Activated T-cell treated with anti-CD3 and anti-CD28 coated beads for 4 hours (primary cell): Measurements from ENCODE around the gene HOXB6.

Experiments used
- DNase-seq: peaks from one replicate; pipeline ENCODE4 v3.0.0-alpha.2; 2020

Gene HOXB6

GRCh38 chr17:48551596-48552465 is 53.0 kb downstream of the HOXB6 start:
- DNase-seq, result no peak

- no peak for DNase-seq
These were observed 53.6 kb downstream of the HOXB6 start for GRCh38 chr17:48551214-48551555.

GRCh38 chr17:48550502-48551213 is 54.1 kb downstream of the HOXB6 start:
- no peak for DNase-seq

- no peak for DNase-seq
These were observed 54.8 kb downstream of the HOXB6 start for GRCh38 chr17:48549914-48550501.

GRCh38 chr17:48549281-48549630 is 55.5 kb downstream of the HOXB6 start:
- DNase-seq, result no peak

GRCh38 chr17:48548523-48549280 is 56.1 kb downstream of the HOXB6 start:
- no peak for DNase-seq

- no peak for DNase-seq
These were observed 56.8 kb downstream of the HOXB6 start for GRCh38 chr17:48547808-48548522.

- no peak for DNase-seq
These were observed 57.6 kb downstream of the HOXB6 start for GRCh38 chr17:48546924-48547807.

GRCh38 chr17:48546137-48546923 is 58.5 kb downstream of the HOXB6 start:
- DNase-seq, result no peak
